Tibial nerve (tissue), 3 donors: ENCODE results near the gene TEC.

Experiments
- POLR2A ChIP-seq, 2 donors: fragments of 450-650 bp; IDR thresholded peaks; one replicate each; pipeline ENCODE4 v1.6.1; 2017; ENCODE audit warnings: antibody characterized with exemption in 2 of 2, mild to moderate bottlenecking in 2 of 2, moderate library complexity in 2 of 2
- TF ChIP-seq, protein P1 (sequence below), 5 experiments: fragments of 200-600 bp in 3 of 5; fragments of 450-650 bp in 2 of 5; sonication (generic) in 3 of 5; IDR thresholded peaks; one replicate each; pipeline ENCODE4 v1.5.1; 2016 to 2019; ENCODE audit warnings: antibody characterized with exemption in 5 of 5, mild to moderate bottlenecking in 3 of 5, moderate library complexity in 2 of 5

GRCh38 chr4:48137846-48138245, 131.8 kb downstream of the TEC start:
- TF ChIP-seq, protein P1, sequence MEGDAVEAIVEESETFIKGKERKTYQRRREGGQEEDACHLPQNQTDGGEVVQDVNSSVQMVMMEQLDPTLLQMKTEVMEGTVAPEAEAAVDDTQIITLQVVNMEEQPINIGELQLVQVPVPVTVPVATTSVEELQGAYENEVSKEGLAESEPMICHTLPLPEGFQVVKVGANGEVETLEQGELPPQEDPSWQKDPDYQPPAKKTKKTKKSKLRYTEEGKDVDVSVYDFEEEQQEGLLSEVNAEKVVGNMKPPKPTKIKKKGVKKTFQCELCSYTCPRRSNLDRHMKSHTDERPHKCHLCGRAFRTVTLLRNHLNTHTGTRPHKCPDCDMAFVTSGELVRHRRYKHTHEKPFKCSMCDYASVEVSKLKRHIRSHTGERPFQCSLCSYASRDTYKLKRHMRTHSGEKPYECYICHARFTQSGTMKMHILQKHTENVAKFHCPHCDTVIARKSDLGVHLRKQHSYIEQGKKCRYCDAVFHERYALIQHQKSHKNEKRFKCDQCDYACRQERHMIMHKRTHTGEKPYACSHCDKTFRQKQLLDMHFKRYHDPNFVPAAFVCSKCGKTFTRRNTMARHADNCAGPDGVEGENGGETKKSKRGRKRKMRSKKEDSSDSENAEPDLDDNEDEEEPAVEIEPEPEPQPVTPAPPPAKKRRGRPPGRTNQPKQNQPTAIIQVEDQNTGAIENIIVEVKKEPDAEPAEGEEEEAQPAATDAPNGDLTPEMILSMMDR (IDR thresholded peaks at IDR 0.05): no peak
- TF ChIP-seq POLR2A (IDR thresholded peaks at IDR 0.05): no peak
